HL-60 (cell line): ENCODE measurements around the gene WFDC2.

Source experiments
- DNase-seq, 2 experiments: peaks; one replicate each; pipeline ENCODE4 v3.0.0-alpha.2; 2010 to 2020; ENCODE audit warnings: low read depth in 1 of 2, low spot score in 1 of 2
- H3K27ac ChIP-seq: fragments of 250-450 bp; sonication (Bioruptor Pico); replicated peaks from 2 replicates; pipeline ENCODE4 v1.5.1; 2020; ENCODE audit warnings: mild to moderate bottlenecking, moderate library complexity
- H3K27me3 ChIP-seq: fragments of 250-450 bp; sonication (Bioruptor Pico); 2 replicates; pipeline ENCODE4 v1.5.1; 2021; ENCODE audit warnings: mild to moderate bottlenecking, moderate library complexity; ENCODE audit not compliant: insufficient read depth, poor library complexity, severe bottlenecking
- H3K4me3 ChIP-seq: replicated peaks from 2 replicates; pipeline ENCODE4 v1.5.1; 2011; ENCODE audit warnings: mild to moderate bottlenecking, control low read depth, low read length; ENCODE audit not compliant: insufficient read depth
- CTCF ChIP-seq: IDR thresholded peaks from one replicate; pipeline ENCODE4 v1.5.1; 2011; ENCODE audit warnings: low read length, control low read depth, inconsistent platforms; ENCODE audit not compliant: insufficient read depth
- GABPA ChIP-seq: IDR thresholded peaks from 2 replicates; pipeline ENCODE4 v1.6.1; 2012; ENCODE audit warnings: low read depth
- POLR2AphosphoS5 ChIP-seq: IDR thresholded peaks from 2 replicates; pipeline ENCODE4 v1.6.1; 2012; ENCODE audit warnings: low read depth
- REST ChIP-seq: IDR thresholded peaks from 2 replicates; pipeline ENCODE4 v1.6.1; 2012; ENCODE audit warnings: low read depth; ENCODE audit not compliant: insufficient replicate concordance
- SPI1 ChIP-seq: IDR thresholded peaks from 2 replicates; pipeline ENCODE4 v1.6.1; 2012; ENCODE audit warnings: low read depth, mild to moderate bottlenecking, borderline replicate concordance

Gene WFDC2

DNA sequence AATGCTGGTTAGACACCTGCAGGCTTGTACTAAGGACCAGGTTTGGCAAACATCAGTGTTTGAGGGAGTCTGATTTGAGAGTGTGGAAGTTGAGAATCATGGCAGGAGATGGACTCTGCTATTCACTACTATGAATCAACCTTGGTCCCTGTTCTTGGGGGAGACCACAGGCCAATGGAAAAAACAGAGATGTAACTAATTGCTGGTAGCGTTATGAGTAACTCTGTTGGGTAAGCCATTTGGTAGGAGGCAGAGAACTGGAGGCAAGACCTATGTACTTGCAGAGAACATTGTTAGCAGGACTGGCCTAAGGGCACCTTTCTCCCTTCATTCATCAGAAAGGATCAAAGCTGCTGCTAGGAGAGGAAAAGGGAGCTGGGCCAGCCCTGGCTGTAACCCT is 8.3 kb upstream of the WFDC2 start:
- Histone ChIP-seq H3K27ac (no peak overlapping the region), H3K4me3 (no peak overlapping the region), H3K27me3 (peaks cover 3% of the 10 kb centered on the region)
- DNase-seq: no peak
- TF ChIP-seq GABPA (no peak), SPI1 (no peak), POLR2AphosphoS5 (no peak), CTCF (no peak), REST (no peak)

DNA sequence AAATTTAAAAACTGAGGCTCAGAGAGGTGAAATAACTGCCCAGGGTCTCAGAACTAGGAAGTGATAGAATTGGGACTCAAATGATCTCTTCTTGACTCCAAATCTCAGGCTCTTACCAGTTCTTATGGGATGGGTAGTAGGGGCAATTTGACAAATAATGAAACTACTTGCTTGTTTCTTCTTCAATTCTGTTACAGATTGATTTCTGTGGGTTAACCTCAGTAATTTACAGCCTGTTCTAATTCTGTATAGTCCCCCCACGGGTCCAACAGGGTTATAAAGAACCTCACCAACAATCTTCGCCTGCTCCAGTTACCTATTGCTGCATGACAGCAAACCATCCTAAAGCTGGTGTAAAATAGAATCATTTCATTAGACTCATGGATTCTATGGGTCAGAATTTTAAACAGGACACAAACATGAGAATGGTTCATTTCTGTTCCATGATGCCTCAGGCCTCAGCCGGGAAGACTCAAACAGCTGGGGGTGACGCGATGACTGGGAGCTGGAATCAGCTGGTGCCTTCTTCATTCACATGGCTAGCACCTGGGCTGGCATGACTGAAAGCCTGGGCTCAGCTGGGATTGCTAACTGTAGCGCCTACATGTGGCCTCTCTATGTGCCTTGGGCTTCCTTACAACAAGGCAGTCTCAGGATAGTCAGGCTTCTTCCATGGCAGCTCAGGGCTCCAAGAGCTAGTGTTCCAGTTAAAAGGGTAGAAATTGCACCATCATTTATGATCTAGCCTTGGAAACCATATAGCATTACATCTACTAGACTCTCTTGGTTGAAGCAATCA is 6.6 kb upstream of the WFDC2 start:
- H3K4me3 ChIP-seq: no peak overlapping the region
- peaks cover 3% of the 10 kb centered on the region for H3K27me3 ChIP-seq
- TF ChIP-seq POLR2AphosphoS5 (no peak), CTCF (no peak), GABPA (no peak), REST (no peak), SPI1 (no peak)
- no peak overlapping the region for H3K27ac ChIP-seq
- DNase-seq: no peak

GRCh38 chr20:45463709-45464108 is 5.8 kb upstream of the WFDC2 start:
- Histone ChIP-seq H3K4me3 (no peak overlapping the region), H3K27me3 (peaks cover 3% of the 10 kb centered on the region), H3K27ac (no peak overlapping the region)
- DNase-seq: no peak
- TF ChIP-seq POLR2AphosphoS5 (no peak), SPI1 (no peak), CTCF (no peak), GABPA (no peak), REST (no peak)
